ENCODE results near the gene RNGTT. TPM values are rescaled to one million over a fixed set of nuclear protein-coding genes. Genes with fewer than 3 reads are reported as not detected.

Gene RNGTT
- total RNA-seq, 4 donors from 2014 or later, result 12.2 to 17.5 (median 14.6) TPM

DNA sequence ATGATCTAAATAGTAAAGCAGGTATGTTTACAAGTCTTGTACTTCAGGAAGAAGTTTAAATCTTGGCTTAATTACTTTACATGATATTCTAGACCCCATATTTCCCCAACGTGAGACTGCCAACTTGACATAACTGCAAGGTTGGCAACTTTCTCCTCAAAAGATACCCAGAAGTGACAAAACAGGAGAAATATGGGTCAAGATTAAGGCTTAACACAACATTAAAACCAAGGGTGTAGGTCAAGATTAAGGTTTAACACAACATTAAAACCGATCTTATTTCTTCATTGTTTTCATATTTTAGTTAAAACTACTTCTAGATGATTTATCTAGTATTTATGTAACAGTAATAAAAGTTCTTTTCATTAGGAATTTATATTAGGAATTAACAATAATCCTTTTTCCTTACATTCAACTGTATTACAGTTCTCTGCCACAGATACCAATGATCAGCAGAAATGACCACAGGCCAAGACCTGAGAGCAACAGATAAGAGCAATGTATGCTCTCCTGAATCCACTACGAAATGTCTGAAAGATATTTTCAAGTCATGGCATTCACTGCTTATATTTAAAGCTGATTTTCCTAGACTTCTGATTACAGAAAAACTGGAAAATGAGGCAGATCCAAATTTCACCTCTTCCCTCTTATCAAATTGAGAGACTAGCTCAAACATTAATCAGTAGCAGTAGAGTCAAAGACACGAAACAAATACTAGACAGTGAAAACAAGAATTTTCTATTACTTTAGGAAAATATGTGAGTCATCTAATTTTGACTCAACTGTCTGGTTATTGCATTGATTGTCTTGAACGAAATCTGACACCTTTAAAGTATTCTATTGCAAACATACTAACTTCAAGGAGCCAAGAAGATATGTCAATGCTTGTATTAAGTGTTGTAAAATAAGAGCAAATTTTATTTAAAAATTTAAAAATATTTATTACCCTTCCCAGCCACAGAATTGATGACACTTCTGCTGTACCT is 72.3 kb downstream of the RNGTT start:
- Histone ChIP-seq H3K27ac (no peak overlapping the region), H3K4me3 (no peak overlapping the region), H3K4me1 (peaks cover 0 to 8% (median 0%) of the 10 kb centered on the region in 3 donors), H3K27me3 (no peaks in the 10 kb centered on the region), H3K9me3 (no peaks in the 10 kb centered on the region), H3K36me3 (peaks cover 0 to 16% of the 10 kb centered on the region in 2 donors)
- no peak for TF ChIP-seq POLR2AphosphoS5 (IDR thresholded peaks at IDR 0.05)
- no peak for TF ChIP-seq POLR2A (IDR thresholded peaks at IDR 0.05)
- no peak for TF ChIP-seq EP300 (IDR thresholded peaks at IDR 0.05)
- TF ChIP-seq, protein P1, sequence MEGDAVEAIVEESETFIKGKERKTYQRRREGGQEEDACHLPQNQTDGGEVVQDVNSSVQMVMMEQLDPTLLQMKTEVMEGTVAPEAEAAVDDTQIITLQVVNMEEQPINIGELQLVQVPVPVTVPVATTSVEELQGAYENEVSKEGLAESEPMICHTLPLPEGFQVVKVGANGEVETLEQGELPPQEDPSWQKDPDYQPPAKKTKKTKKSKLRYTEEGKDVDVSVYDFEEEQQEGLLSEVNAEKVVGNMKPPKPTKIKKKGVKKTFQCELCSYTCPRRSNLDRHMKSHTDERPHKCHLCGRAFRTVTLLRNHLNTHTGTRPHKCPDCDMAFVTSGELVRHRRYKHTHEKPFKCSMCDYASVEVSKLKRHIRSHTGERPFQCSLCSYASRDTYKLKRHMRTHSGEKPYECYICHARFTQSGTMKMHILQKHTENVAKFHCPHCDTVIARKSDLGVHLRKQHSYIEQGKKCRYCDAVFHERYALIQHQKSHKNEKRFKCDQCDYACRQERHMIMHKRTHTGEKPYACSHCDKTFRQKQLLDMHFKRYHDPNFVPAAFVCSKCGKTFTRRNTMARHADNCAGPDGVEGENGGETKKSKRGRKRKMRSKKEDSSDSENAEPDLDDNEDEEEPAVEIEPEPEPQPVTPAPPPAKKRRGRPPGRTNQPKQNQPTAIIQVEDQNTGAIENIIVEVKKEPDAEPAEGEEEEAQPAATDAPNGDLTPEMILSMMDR (IDR thresholded peaks at IDR 0.05), result no peak
- 70 to 73% methylated on average over 5 of the region's 5 CpGs for WGBS, 2 donors (ENCODE audit: low coverage in 1 of 2)
- ATAC-seq, result no peak

DNA sequence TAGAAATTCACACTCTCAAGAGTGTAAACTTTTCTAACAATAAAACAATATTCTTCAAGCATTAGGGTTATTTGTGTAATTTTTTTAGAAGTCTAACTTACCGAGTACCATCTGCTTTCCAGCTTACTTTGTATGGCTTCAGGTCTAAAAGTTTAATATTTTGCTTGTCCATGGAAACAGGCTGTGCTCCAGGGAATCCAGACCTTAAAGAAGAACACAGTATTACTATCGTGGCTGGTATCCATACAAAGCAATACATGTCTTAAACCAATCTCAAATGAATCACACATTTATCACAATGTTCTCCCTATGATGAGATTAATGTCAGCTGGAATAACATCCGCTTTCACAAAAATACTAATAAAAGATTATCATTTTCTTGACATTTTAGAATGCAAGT is 73.0 kb downstream of the RNGTT start:
- Histone ChIP-seq H3K36me3 (peaks cover 0 to 21% of the 10 kb centered on the region in 2 donors), H3K4me3 (no peak overlapping the region), H3K27me3 (no peaks in the 10 kb centered on the region), H3K27ac (no peak overlapping the region), H3K9me3 (no peaks in the 10 kb centered on the region), H3K4me1 (peaks cover 0 to 8% (median 0%) of the 10 kb centered on the region in 3 donors)
- TF ChIP-seq, protein P1 (IDR thresholded peaks at IDR 0.05), result no peak
- TF ChIP-seq POLR2A (IDR thresholded peaks at IDR 0.05), result no peak
- no peak for TF ChIP-seq POLR2AphosphoS5 (IDR thresholded peaks at IDR 0.05)
- no peak for ATAC-seq
- 16 to 37% methylated on average over 3 of the region's 3 CpGs for WGBS, 2 donors (ENCODE audit: low coverage in 1 of 2)

DNA sequence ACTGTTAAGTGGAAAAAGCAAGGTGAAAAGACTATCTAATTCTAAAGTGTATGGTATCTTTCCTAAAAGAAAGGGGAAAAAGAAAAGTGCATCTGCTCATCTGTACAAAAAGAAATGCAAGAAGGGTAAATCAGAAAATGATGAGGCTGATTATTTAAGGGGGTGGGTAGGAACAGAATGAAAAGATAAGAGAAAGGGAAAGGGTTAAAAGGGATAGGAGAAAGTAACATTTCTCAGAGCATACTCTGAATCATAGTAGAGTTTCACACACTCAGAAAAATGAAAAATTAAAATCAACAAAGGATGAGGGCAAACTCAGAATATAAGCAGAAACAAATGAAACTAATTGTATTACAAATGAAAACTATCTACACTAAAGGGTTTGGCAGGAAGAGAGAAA is 79.1 kb downstream of the RNGTT start:
- no peak for TF ChIP-seq POLR2A (IDR thresholded peaks at IDR 0.05)
- TF ChIP-seq POLR2AphosphoS5 (IDR thresholded peaks at IDR 0.05), result no peak
- TF ChIP-seq EP300 (IDR thresholded peaks at IDR 0.05), result no peak
- TF ChIP-seq, protein P1 (IDR thresholded peaks at IDR 0.05), result no peak
- no peaks in the 10 kb centered on the region for H3K4me1 ChIP-seq
- H3K4me3 ChIP-seq, result no peak overlapping the region
- H3K36me3 ChIP-seq, result peaks cover 0 to 31% of the 10 kb centered on the region in 2 donors
- no peaks in the 10 kb centered on the region for H3K27me3 ChIP-seq
- ATAC-seq, result no peak
- H3K27ac ChIP-seq, result no peak overlapping the region
- no peaks in the 10 kb centered on the region for H3K9me3 ChIP-seq

DNA sequence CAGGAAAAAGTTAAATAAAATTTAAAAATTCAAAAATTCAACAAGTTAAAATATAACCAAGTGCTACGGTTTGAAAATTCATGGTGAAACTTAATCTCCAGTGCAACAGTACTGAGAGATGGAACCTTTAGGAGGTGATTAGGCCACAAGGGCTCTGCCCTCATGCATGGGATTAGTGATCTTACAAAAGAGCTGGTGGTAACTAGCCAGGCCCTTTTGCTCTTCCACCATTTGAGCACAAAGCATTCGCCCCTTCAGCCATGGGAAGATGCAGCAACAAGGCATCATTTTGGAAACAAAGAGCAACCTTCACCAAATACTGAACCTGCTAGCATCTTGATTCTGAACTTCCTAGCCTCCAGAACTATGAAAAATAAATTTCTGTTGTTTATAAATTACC is 80.9 kb downstream of the RNGTT start:
- H3K4me1 ChIP-seq, result no peaks in the 10 kb centered on the region
- 100% methylated on average over 2 of the region's 2 CpGs for WGBS, 2 donors (ENCODE audit: low coverage in 1 of 2)
- H3K27me3 ChIP-seq, result no peaks in the 10 kb centered on the region
- no peak overlapping the region for H3K4me3 ChIP-seq
- H3K27ac ChIP-seq, result no peak overlapping the region
- H3K36me3 ChIP-seq, result peaks cover 0 to 25% of the 10 kb centered on the region in 2 donors
- no peaks in the 10 kb centered on the region for H3K9me3 ChIP-seq
- no peak for TF ChIP-seq POLR2AphosphoS5 (IDR thresholded peaks at IDR 0.05)
- ATAC-seq, result no peak

DNA sequence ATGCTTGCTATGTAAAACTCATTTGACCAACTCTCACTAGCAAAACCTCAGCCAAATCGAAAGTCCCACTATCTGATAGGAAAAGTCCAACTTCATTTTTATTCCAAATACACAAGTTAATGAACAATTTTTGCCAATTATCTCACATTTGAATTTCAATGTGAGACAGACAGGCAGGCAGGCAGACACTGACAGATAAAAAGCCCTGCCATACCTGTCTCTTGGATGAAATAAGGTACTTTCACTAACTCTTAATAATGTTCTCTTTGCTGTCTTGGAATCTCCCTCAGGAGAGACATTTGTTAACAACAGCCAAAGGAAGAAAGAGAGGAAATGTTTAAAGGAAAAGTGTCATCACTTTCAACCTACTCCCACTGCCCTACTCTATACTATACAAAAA is 82.0 kb downstream of the RNGTT start:
- Histone ChIP-seq H3K36me3 (peaks cover 0 to 21% of the 10 kb centered on the region in 2 donors), H3K9me3 (no peaks in the 10 kb centered on the region), H3K4me3 (no peak overlapping the region), H3K27me3 (no peaks in the 10 kb centered on the region), H3K4me1 (no peaks in the 10 kb centered on the region), H3K27ac (no peak overlapping the region)
- WGBS, 2 donors (ENCODE audit: low coverage in 1 of 2), result 53 to 75% methylated on average over 1 of the region's 1 CpG
- TF ChIP-seq EP300 (IDR thresholded peaks at IDR 0.05), result no peak
- no peak for TF ChIP-seq POLR2AphosphoS5 (IDR thresholded peaks at IDR 0.05)
- no peak for TF ChIP-seq POLR2A (IDR thresholded peaks at IDR 0.05)
- no peak for ATAC-seq

DNA sequence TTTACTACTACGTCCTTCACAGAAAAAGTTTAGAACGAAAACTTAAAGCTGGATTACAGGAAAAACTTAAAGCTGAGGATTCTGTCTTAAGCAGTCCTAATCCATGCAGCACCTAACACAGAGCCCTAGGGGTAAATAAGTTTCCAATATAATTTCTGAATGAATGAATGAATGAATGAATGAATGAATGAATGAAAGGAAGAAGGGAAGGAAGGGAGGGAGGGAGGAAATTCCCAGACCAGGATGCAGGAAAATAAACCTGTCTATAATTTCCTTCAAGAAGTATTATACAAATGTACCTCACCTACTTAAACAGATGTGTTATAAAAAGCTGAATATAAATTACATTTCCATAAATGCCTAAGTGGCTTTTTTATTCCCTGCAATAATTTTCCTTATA is 83.4 kb downstream of the RNGTT start:
- H3K4me1 ChIP-seq, result no peaks in the 10 kb centered on the region
- no peaks in the 10 kb centered on the region for H3K27me3 ChIP-seq
- H3K9me3 ChIP-seq, result no peaks in the 10 kb centered on the region
- TF ChIP-seq EP300 (IDR thresholded peaks at IDR 0.05), result no peak
- TF ChIP-seq POLR2A (IDR thresholded peaks at IDR 0.05), result no peak
- TF ChIP-seq POLR2AphosphoS5 (IDR thresholded peaks at IDR 0.05), result no peak
- TF ChIP-seq, protein P1 (IDR thresholded peaks at IDR 0.05), result no peak
- peaks cover 0 to 11% of the 10 kb centered on the region in 2 donors for H3K36me3 ChIP-seq
- no peak for ATAC-seq
- H3K4me3 ChIP-seq, result no peak overlapping the region
- no peak overlapping the region for H3K27ac ChIP-seq
- WGBS, 2 donors (ENCODE audit: low coverage in 1 of 2), result 92 to 97% methylated on average over 2 of the region's 2 CpGs
